Endodermal cell (in vitro differentiated cells): ENCODE measurements around the gene CEP83. TPM values are rescaled to one million over a fixed set of nuclear protein-coding genes. Genes with fewer than 3 reads are reported as not detected.
A peak's percentile ranks its signal among the peaks of the same experiment; 100 is the strongest.

Experiments used
- DNase-seq: peaks from one replicate; pipeline ENCODE4 v3.0.0-alpha.2; 2017
- H3K27ac ChIP-seq: 2 replicates; pipeline ENCODE4 v1.5.1; 2013; ENCODE audit warnings: mild to moderate bottlenecking, low read depth, low read length, moderate library complexity
- H3K27me3 ChIP-seq: 2 replicates; pipeline ENCODE4 v1.6.1; 2013; ENCODE audit warnings: mild to moderate bottlenecking, low read length, moderate library complexity; ENCODE audit not compliant: insufficient read depth, control insufficient read depth, poor library complexity, severe bottlenecking
- H3K36me3 ChIP-seq: 2 replicates; pipeline ENCODE4 v1.7.0; 2013; ENCODE audit warnings: mild to moderate bottlenecking, low read length, moderate library complexity; ENCODE audit not compliant: control insufficient read depth, insufficient read depth
- H3K4me1 ChIP-seq: one replicate; pipeline ENCODE4 v1.7.0; 2013; ENCODE audit warnings: low read length; ENCODE audit not compliant: control insufficient read depth, insufficient read depth
- H3K4me3 ChIP-seq: 2 replicates; pipeline ENCODE4 v1.5.1; 2013; ENCODE audit warnings: mild to moderate bottlenecking, low read length, moderate library complexity
- H3K9ac ChIP-seq: 2 replicates; pipeline ENCODE4 v1.6.1; 2013; ENCODE audit warnings: mild to moderate bottlenecking, low read length, moderate library complexity; ENCODE audit not compliant: poor library complexity, severe bottlenecking; ENCODE audit errors: extremely low read depth
- H3K9me3 ChIP-seq: 2 replicates; pipeline ENCODE4 v1.6.1; 2013; ENCODE audit warnings: mild to moderate bottlenecking, low read length, moderate library complexity; ENCODE audit not compliant: control insufficient read depth
- H3K27ac Mint-ChIP-seq: 2 replicates; pipeline ENCODE4 v1.8.0; 2020; ENCODE audit warnings: mixed read lengths
- H3K27me3 Mint-ChIP-seq: 2 replicates; pipeline ENCODE4 v1.8.0; 2021; ENCODE audit warnings: mild to moderate bottlenecking, mixed read lengths; ENCODE audit not compliant: insufficient read depth
- H3K36me3 Mint-ChIP-seq: 2 replicates; pipeline ENCODE4 v1.8.0; 2020; ENCODE audit warnings: low read depth, mixed read lengths
- H3K4me1 Mint-ChIP-seq: 2 replicates; pipeline ENCODE4 v1.8.0; 2020; ENCODE audit warnings: mixed read lengths
- H3K4me3 Mint-ChIP-seq: 2 replicates; pipeline ENCODE4 v1.8.0; 2020; ENCODE audit warnings: mild to moderate bottlenecking, moderate library complexity, mixed read lengths
- H3K9me3 Mint-ChIP-seq: 2 replicates; pipeline ENCODE4 v1.8.0; 2020; ENCODE audit warnings: mild to moderate bottlenecking, mixed read lengths
- CTCF ChIP-seq: fragments of 200-600 bp; sonication (generic); conservative IDR thresholded peaks from 2 replicates; pipeline ENCODE4 v1.5.0; 2021; ENCODE audit warnings: antibody characterized with exemption, mild to moderate bottlenecking
- WGBS, 2 experiments: methylation state at CpG; one replicate each; pipeline versions ENCODE4 v1.1.5 to v1.1.7; 2013; ENCODE audit warnings: missing lambda C conversion rate in 2 of 2, mixed read lengths in 1 of 2; ENCODE audit not compliant: insufficient coverage in 1 of 2, insufficient read length in 1 of 2; 5-methylcytosine and 5-hydroxymethylcytosine counted together
- total RNA-seq, 2 donors: library from RNA; stranded (reverse); fragmentation: NEBNext Ultra II Directional in 1 of 2; extraction: Animal tissue kit (Norgen Biotek cat#: 25700) in 1 of 2; gene quantifications; 2 replicates in 1 of 2; 3 replicates in 1 of 2; pipeline ENCODE4 v1.2.1, GENCODE V29; 2021

The CEP83 gene
- total RNA-seq, 2 donors from 2014 or later, result 28.6 to 36.3 TPM

- no peak for DNase-seq
- H3K27me3 ChIP-seq, result no peaks in the 10 kb centered on the region
- no peak overlapping the region for H3K9ac ChIP-seq
- no peaks in the 10 kb centered on the region for H3K36me3 ChIP-seq
- no CpG with 5 or more reads among the region's 1 CpG for WGBS, 2 experiments
- peaks cover 37% of the 10 kb centered on the region for H3K9me3 Mint-ChIP-seq
- peaks cover 5% of the 10 kb centered on the region for H3K4me1 Mint-ChIP-seq
- TF ChIP-seq CTCF, result no peak
- H3K27ac ChIP-seq, result no peak overlapping the region
- no peak overlapping the region for H3K27ac Mint-ChIP-seq
- H3K4me3 ChIP-seq, result no peak overlapping the region
- no peaks in the 10 kb centered on the region for H3K4me1 ChIP-seq
- H3K9me3 ChIP-seq, result peaks cover 49% of the 10 kb centered on the region
- H3K27me3 Mint-ChIP-seq, result no peaks in the 10 kb centered on the region
- H3K4me3 Mint-ChIP-seq, result no peak overlapping the region
- peaks cover 24% of the 10 kb centered on the region for H3K36me3 Mint-ChIP-seq
Observed at GRCh38 chr12:94418517-94418916, 41.1 kb downstream of the CEP83 start.

GRCh38 chr12:94416613-94417012 lies 43.1 kb downstream of the CEP83 start:
- WGBS, 2 experiments, result 90% methylated on average over 2 of the region's 2 CpGs; no CpG with 5 or more reads in 1 of the 2 experiments

GRCh38 chr12:94415066-94415465 lies 44.6 kb downstream of the CEP83 start:
- no peak overlapping the region for H3K4me3 Mint-ChIP-seq
- H3K36me3 ChIP-seq, result no peaks in the 10 kb centered on the region
- H3K4me1 Mint-ChIP-seq, result peaks cover 9% of the 10 kb centered on the region

More at GRCh38 chr12:94416613-94417012, 43.1 kb downstream of the CEP83 start:
- Mint-ChIP-seq H3K27me3 (no peaks in the 10 kb centered on the region), H3K9me3 (peaks cover 18% of the 10 kb centered on the region), H3K4me1 (peaks cover 8% of the 10 kb centered on the region), H3K4me3 (no peak overlapping the region), H3K36me3 (peaks cover 10% of the 10 kb centered on the region), H3K27ac (peak overlapping the region; percentile 67)
- no peak for DNase-seq
- Histone ChIP-seq H3K27ac (no peak overlapping the region), H3K4me3 (no peak overlapping the region), H3K4me1 (no peaks in the 10 kb centered on the region), H3K27me3 (no peaks in the 10 kb centered on the region), H3K9me3 (peaks cover 30% of the 10 kb centered on the region), H3K9ac (no peak overlapping the region), H3K36me3 (no peaks in the 10 kb centered on the region)
- no peak for TF ChIP-seq CTCF

More at GRCh38 chr12:94415066-94415465, 44.6 kb downstream of the CEP83 start:
- Mint-ChIP-seq H3K27me3 (no peaks in the 10 kb centered on the region), H3K9me3 (peaks cover 14% of the 10 kb centered on the region), H3K27ac (no peak overlapping the region), H3K36me3 (peaks cover 10% of the 10 kb centered on the region)
- no peak overlapping the region for H3K4me3 ChIP-seq
- H3K4me1 ChIP-seq, result no peaks in the 10 kb centered on the region
- TF ChIP-seq CTCF, result no peak
- H3K9me3 ChIP-seq, result peaks cover 19% of the 10 kb centered on the region
- no peak for DNase-seq
- H3K9ac ChIP-seq, result no peak overlapping the region
- no peaks in the 10 kb centered on the region for H3K27me3 ChIP-seq
- H3K27ac ChIP-seq, result no peak overlapping the region
